ENCODE data around the gene CDCA4. TPM values are rescaled to one million over a fixed set of nuclear protein-coding genes. Genes with fewer than 3 reads are reported as not detected.

CDCA4 gene
- total and polyA plus RNA-seq, 2 experiments from 2014 or later: 24.0 to 27.5 TPM

GRCh38 chr14:104977008-104977680, 43.7 kb downstream of the CDCA4 start:
- 70 to 81% methylated on average over 11 of the region's 11 CpGs for WGBS, 2 experiments (ENCODE audit: low coverage in 1 of 2, low lambda C conversion rate in 2 of 2, missing lambda C conversion rate in 2 of 2)
- Histone ChIP-seq H3K4me2 (ENCODE audit: unreplicated experiment) (peak overlapping the region; percentile 73), H3K27ac (no peak overlapping the region), H2AFZ (no peak overlapping the region), H3K9me3 (ENCODE audit: low read depth) (no peaks in the 10 kb centered on the region), H3K9me2 (ENCODE audit: insufficient read depth) (no peaks in the 10 kb centered on the region), H3K4me3 (peak overlapping the region; percentile 68), H3K27me3 (replicated peaks; ENCODE audit: insufficient read depth) (no peaks in the 10 kb centered on the region), H3K36me3 (ENCODE audit: low read depth) (no peaks in the 10 kb centered on the region), H4K20me1 (ENCODE audit: insufficient read depth) (no peaks in the 10 kb centered on the region), H3K79me2 (ENCODE audit: insufficient read depth) (no peaks in the 10 kb centered on the region), H3F3A (ENCODE audit: insufficient read depth) (no peaks in the 10 kb centered on the region), H3K9ac (0 out of 2 replicates have a peak overlapping the region, but pooled peaks have one; percentile 48), H3K4me1 (ENCODE audit: insufficient read depth) (peaks cover 18% of the 10 kb centered on the region)
- DNase-seq: no peak
- TF ChIP-seq EZH2 (IDR thresholded peaks at IDR 0.05; ENCODE audit: insufficient read depth, poor library complexity, severe bottlenecking) (no peak), EZH2phosphoT487 (IDR thresholded peaks at IDR 0.05; ENCODE audit: insufficient read depth, low read depth) (no peak)
- in situ Hi-C loops (cut with MboI): no loop called here

- Histone ChIP-seq H3K4me1 (ENCODE audit: insufficient read depth) (peaks cover 24% of the 10 kb centered on the region), H3K9me3 (ENCODE audit: low read depth) (no peaks in the 10 kb centered on the region), H3K9ac (no peak overlapping the region), H3F3A (ENCODE audit: insufficient read depth) (peaks cover 2% of the 10 kb centered on the region; the same call in 1 of the 2 replicates), H3K79me2 (ENCODE audit: insufficient read depth) (no peaks in the 10 kb centered on the region), H2AFZ (no peak overlapping the region), H3K27ac (no peak overlapping the region), H4K20me1 (ENCODE audit: insufficient read depth) (no peaks in the 10 kb centered on the region), H3K36me3 (ENCODE audit: low read depth) (no peaks in the 10 kb centered on the region), H3K4me2 (ENCODE audit: unreplicated experiment) (no peak overlapping the region), H3K27me3 (replicated peaks; ENCODE audit: insufficient read depth) (no peaks in the 10 kb centered on the region), H3K4me3 (no peak overlapping the region), H3K9me2 (ENCODE audit: insufficient read depth) (no peaks in the 10 kb centered on the region)
- in situ Hi-C loops (cut with MboI): no loop called here
- no peak for TF ChIP-seq EZH2 (IDR thresholded peaks at IDR 0.05; ENCODE audit: insufficient read depth, poor library complexity, severe bottlenecking)
- no peak for TF ChIP-seq EZH2phosphoT487 (IDR thresholded peaks at IDR 0.05; ENCODE audit: insufficient read depth, low read depth)
- DNase-seq: peak; percentile 88
- 49 to 51% methylated on average over 20 to 21 of the region's 21 CpGs for WGBS, 2 experiments (ENCODE audit: low coverage in 1 of 2, low lambda C conversion rate in 2 of 2, missing lambda C conversion rate in 2 of 2)
Measured at GRCh38 chr14:104976198-104977007, 44.5 kb downstream of the CDCA4 start.

GRCh38 chr14:104975481-104976197, 45.2 kb downstream of the CDCA4 start:
- no peak overlapping the region for H3K9ac ChIP-seq
- no peaks in the 10 kb centered on the region for H3K36me3 ChIP-seq (ENCODE audit: low read depth)
- DNase-seq: no peak
- no peak overlapping the region for H3K4me2 ChIP-seq (ENCODE audit: unreplicated experiment)
- H3F3A ChIP-seq (ENCODE audit: insufficient read depth): peaks cover 7% of the 10 kb centered on the region; the same call in 1 of the 2 replicates
- in situ Hi-C loops (cut with MboI): no loop called here
- no peaks in the 10 kb centered on the region for H3K9me2 ChIP-seq (ENCODE audit: insufficient read depth)
- H3K27me3 ChIP-seq (replicated peaks; ENCODE audit: insufficient read depth): no peaks in the 10 kb centered on the region
- no peak overlapping the region for H3K27ac ChIP-seq
- H3K79me2 ChIP-seq (ENCODE audit: insufficient read depth): no peaks in the 10 kb centered on the region
- 78 to 79% methylated on average over 21 of the region's 21 CpGs for WGBS, 2 experiments (ENCODE audit: low coverage in 1 of 2, low lambda C conversion rate in 2 of 2, missing lambda C conversion rate in 2 of 2)
- TF ChIP-seq EZH2 (IDR thresholded peaks at IDR 0.05; ENCODE audit: insufficient read depth, poor library complexity, severe bottlenecking): no peak
- TF ChIP-seq EZH2phosphoT487 (IDR thresholded peaks at IDR 0.05; ENCODE audit: insufficient read depth, low read depth): no peak
- H2AFZ ChIP-seq: no peak overlapping the region
- H4K20me1 ChIP-seq (ENCODE audit: insufficient read depth): no peaks in the 10 kb centered on the region
- peaks cover 32% of the 10 kb centered on the region for H3K4me1 ChIP-seq (ENCODE audit: insufficient read depth)
- no peak overlapping the region for H3K4me3 ChIP-seq
- H3K9me3 ChIP-seq (ENCODE audit: low read depth): no peaks in the 10 kb centered on the region
